D721Med (cell line): ENCODE data around the gene ADAMTS19.

ENCODE experiments used
- DNase-seq: peaks from one replicate; pipeline ENCODE4 v3.0.0; 2011; ENCODE audit warnings: low spot score; ENCODE audit not compliant: insufficient read length
- FAIRE-seq: peaks from 2 replicates; lab custom pipeline; 2011; peaks lifted over from hg19 to GRCh38; lab: Jason Lieb, UNC
- TF ChIP-seq, protein P1 (sequence below): IDR thresholded peaks from 2 replicates; pipeline ENCODE4 v1.5.1; 2012; ENCODE audit warnings: mild to moderate bottlenecking, control low read depth; ENCODE audit not compliant: insufficient read depth; ENCODE audit errors: missing control alignments

ADAMTS19 gene

DNA sequence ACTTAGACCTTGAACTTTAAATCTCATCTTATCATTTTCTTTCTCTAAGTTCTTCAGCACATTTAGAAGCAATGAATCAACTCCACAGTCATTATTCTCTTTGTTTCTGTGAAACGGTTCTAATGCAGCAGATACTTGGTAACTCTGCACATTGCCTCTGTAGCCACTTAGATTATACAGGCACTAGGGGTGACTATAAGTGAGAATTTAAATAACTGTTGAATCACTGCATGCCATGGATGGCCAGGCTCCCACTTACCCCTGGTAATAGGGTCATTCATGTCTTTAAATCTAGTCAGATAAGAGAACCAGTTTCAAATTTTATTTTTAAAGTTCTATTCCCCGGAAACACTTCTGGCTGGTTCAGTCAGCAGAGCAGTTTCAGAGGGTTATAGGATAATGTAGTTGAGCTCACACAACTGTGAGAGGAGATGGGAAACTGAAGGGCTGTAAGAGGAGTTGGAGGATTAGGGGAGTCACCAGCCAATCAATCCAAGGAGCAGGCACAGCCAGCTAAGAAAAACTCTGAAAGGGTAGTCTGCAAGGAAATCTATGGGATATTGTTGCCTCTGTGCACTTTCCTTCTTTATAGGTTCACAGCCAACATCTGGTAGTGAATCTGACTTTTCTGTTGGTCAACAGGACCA is 283.6 kb downstream of the ADAMTS19 start:
- FAIRE-seq, result no peak
- TF ChIP-seq, protein P1, sequence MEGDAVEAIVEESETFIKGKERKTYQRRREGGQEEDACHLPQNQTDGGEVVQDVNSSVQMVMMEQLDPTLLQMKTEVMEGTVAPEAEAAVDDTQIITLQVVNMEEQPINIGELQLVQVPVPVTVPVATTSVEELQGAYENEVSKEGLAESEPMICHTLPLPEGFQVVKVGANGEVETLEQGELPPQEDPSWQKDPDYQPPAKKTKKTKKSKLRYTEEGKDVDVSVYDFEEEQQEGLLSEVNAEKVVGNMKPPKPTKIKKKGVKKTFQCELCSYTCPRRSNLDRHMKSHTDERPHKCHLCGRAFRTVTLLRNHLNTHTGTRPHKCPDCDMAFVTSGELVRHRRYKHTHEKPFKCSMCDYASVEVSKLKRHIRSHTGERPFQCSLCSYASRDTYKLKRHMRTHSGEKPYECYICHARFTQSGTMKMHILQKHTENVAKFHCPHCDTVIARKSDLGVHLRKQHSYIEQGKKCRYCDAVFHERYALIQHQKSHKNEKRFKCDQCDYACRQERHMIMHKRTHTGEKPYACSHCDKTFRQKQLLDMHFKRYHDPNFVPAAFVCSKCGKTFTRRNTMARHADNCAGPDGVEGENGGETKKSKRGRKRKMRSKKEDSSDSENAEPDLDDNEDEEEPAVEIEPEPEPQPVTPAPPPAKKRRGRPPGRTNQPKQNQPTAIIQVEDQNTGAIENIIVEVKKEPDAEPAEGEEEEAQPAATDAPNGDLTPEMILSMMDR, result no peak

DNA sequence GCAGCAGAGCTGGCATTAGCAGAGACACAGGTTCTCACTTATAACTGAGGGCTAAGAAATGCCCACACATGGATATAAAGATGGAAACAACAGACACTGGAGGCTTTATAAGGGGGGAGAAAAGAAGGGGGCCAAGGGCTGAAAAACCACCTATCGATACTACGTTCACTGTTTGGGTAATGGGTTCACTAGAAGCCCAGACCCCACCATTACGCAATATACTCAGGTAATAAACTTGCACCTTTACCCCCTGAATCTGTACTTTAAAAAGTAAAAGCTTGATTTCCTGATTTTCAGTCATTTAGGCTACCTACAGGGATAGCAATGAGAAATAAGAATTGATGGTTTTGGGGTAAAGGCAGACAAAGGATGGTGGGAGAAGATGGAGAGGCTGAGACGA is 285.9 kb downstream of the ADAMTS19 start:
- FAIRE-seq (no peak), DNase-seq (no peak)
- TF ChIP-seq, protein P1, result no peak

More for the DNA sequence above, 283.6 kb downstream of the ADAMTS19 start:
- DNase-seq, result no peak

GRCh38 chr5:129746876-129747275 is 286.8 kb downstream of the ADAMTS19 start:
- FAIRE-seq, result no peak
- no peak for DNase-seq
- TF ChIP-seq, protein P1, result no peak

- DNase-seq (no peak), FAIRE-seq (no peak)
- TF ChIP-seq, protein P1, result no peak
Observed at GRCh38 chr5:129747572-129748407, 287.7 kb downstream of the ADAMTS19 start, which contains the start of gene MINAR2. MINAR2 (plus strand) TSS chr5:129748094; CDS start chr5:129748191, 97 bp downstream.

DNA sequence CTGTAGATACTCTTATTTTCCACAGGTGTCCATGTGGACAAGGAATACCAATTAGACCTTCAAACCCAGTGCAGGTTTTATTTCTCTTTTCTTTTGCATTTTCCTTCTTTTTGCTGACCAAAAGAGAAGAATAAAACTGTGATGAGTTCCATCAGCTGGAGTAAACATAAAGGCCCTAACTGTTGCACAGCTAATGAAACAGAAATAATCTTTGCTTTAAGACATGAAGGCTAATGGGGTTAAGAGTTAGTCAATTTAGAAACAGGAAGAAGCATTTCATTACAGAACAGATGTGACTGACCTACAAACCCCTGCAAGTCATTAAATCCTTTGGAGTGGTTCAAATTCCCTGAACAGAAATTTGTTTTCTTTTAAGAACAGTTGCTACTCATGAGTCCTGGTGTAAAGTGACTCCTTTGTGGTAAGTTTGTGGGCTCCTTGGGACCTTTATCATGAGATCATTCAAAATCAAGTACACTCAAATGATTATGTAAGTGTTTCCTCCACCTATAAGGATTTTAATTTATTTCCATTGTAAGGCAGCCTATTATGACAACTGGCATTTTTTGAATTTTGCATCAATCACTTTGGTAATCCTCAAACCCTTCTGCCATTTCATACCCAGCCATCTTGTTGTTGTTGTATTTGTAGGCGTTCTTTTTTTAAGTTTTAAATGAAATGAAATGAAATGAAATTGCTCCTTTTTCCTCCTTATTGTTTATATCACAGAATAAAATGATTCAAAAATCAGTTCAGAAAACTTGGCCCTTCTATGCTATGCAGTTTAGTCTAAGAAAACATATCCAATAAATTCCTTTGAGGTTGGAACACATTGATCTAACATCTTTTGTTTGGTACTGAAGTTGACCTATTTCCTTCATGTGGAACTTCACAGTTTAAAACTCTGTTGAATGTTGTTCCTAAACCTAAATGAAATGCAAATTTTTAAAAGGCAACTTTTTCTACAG is 289.1 kb downstream of the ADAMTS19 start:
- TF ChIP-seq, protein P1, result no peak
- FAIRE-seq, result no peak
- no peak for DNase-seq

GRCh38 chr5:129760636-129761325 is 300.7 kb downstream of the ADAMTS19 start:
- no peak for FAIRE-seq
- TF ChIP-seq, protein P1, result no peak
- no peak for DNase-seq
